HuH-7 (cell line): ENCODE results near the gene ENTPD2.
A peak's percentile ranks its signal among the peaks of the same experiment; 100 is the strongest.
"Not testable (repeated sequence)": the region's sequence is repeated elsewhere in the genome, so short reads cannot be mapped to it uniquely, and the experiment has no call there.

Experiments used
- DNase-seq: peaks from one replicate; pipeline ENCODE4 v3.0.0; 2011; ENCODE audit warnings: low spot score

ENTPD2 gene

DNA sequence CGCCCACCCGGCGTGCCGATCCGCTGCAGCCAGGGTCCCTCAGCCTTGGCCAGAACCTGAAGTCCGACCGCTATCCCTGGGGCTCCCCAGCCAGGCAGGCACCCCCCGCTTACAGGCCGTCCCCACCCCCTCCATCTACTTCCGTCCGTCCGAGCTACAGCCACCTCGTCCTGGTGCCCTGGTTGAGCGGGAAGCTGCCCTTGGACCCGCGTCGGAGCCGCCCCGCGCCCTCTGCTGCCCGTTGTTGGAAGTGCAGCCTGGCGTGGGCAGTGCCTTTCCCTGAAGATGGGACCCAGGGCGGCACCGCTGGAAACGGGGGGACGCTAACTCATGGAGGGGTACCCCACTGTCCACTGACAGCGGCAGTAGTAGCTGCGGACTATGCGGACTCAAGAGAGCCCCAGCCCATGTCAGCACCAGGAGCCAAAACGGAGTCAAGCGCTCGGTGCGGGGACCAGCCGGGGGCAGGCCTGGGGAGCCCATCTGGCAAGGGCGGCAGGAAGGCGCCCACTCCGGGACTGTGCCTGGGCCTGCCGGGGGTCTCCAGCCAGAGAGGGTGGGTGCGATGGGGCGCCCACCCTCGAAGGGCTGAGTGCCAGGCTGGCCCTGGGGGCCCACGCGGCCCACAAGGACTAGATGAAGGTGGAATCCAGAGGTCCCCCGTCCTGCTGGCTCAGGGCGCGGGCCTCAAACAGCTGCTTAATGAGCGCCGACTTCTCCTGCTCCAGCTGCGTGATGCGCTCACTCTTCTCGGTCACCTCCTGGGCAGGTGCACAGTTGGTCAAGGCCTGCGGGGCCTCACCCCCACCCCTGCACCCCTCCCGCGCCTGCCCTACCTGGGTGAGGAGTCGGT is 10.4 kb upstream of the ENTPD2 start:
- DNase-seq, result peak; percentile 84

DNA sequence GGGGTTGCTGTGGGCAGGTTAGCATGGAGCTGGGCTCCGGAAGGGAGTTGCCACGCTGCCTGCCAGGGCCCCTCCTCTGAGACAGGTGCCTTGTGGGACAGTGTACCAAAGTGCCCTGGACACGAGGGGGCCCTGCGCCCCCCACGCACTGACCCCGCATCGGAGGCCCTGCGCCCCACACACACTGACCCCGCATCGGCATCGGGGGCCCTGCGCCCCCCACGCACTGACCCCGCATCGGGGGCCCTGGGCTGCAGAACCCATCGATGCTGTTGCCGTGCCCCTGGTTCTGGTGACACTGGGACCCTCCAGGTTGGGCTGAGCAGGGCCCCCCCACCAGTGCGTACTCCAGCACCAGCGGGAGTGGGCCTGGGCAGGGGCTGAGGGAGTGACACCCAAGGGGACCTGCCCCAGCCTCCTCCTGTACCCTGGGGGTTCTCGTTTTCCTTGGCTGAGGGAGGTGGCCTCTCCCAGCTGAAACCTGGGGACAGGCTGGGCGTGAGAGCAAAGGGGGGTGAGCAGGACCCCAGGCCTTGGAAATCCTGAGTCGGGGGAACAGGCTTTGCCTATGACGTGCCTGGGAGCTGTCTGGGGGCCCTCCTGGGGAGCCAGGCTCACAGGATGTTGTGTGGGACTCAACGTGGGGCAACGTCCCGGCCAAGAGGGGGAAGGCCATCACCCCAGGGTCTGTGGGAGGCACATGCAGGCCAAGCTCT is 9.6 kb upstream of the ENTPD2 start:
- no peak for DNase-seq

- not testable (repeated sequence) for DNase-seq
Measured at GRCh38 chr9:137062798-137063197, 8.9 kb upstream of the ENTPD2 start.

GRCh38 chr9:137062384-137062783 is 8.5 kb upstream of the ENTPD2 start:
- no peak for DNase-seq

DNA sequence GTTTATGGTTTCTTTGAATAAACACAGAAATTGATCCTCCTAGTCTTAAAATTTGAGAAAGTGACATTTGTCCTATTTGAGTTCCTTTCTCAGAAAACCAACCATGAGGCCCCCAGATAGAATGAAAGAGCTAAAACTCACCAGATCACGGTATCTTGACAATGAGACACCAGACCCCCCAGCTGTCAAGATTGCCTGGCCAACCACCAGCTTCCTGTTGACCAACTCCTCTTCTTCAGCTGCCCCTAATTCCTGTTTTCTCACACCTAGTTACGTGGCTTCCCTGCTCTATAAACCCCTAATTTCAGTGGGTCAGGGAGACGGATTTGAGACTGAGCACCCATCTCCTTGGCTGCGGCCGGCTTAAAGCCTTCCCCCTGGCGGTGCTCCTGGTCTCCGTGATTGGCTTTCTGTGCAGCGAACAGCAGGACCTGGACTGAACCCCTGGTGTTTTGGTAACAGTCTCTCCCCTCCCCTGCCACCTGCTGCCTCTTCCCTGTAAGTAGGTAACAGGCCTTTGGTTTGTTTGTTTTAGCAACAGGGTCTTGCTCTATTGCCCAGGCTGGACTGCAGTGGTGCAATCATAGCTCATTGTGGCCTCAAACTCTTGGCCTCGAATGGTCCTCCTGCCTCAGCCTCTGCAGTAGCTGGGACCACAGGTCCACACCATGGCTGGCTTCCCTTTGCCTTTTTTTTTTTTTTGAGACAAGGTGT is 4.8 kb upstream of the ENTPD2 start:
- DNase-seq, result no peak

DNA sequence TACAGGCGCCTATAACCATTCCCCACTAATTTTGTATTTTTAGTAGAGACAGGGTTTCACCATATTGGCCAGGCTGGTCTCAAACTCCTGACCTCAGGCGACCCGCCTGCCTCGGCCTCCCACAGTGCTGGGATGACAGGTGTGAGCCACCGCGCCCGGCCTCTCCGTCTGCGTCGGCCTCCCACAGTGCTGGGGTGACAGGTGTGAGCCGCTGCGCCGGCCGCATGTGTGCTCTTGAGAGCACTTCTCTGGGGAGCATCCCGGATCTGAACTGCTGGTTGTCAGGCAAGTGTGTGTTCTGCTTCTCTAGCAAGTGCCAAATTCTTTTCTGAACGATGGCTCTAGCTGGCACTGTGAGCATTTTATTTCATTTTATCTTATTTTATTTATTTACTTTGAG is 3.7 kb upstream of the ENTPD2 start:
- DNase-seq, result no peak

DNA sequence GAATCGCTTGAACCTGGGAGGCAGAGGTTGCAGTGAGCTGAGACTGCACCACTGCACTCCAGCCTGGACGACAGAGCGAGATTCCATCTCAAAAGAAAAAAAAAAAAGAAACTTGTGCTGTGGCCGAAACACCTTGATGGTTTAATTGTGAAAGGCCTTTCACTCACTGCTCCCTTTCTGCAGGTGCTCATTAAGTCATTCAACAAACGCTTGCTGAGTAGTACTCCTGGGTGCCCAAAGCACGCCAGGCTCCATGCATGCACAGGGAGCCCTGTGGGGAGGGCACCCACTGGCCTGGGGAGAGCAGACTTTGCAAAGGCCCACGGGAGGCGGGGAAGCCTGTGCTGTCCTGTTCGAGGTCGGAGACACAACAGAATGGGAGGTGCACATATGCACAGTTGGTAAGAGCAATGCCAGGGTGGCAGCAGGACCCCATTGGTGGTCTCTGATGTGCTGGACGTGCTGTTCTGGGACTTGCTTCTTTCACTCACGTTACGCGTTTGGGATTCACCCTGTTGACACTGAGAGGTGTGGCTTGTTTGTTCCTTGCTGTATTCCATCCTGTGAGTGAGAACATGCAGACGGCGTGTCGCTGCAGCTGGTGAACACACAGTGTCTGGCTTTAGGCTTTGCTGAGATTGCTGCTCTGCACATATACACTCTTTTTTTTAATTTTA is 3.0 kb upstream of the ENTPD2 start:
- no peak for DNase-seq

GRCh38 chr9:137055385-137056364 is 1.8 kb upstream of the ENTPD2 start:
- peak; percentile 77 for DNase-seq

- no peak for DNase-seq
Measured at GRCh38 chr9:137054932-137055384, 1.1 kb upstream of the ENTPD2 start.

- DNase-seq, result no peak
Measured at GRCh38 chr9:137052998-137053943, 590 bp downstream of the ENTPD2 start.

GRCh38 chr9:137052293-137052692 is 1.6 kb downstream of the ENTPD2 start:
- no peak for DNase-seq

DNA sequence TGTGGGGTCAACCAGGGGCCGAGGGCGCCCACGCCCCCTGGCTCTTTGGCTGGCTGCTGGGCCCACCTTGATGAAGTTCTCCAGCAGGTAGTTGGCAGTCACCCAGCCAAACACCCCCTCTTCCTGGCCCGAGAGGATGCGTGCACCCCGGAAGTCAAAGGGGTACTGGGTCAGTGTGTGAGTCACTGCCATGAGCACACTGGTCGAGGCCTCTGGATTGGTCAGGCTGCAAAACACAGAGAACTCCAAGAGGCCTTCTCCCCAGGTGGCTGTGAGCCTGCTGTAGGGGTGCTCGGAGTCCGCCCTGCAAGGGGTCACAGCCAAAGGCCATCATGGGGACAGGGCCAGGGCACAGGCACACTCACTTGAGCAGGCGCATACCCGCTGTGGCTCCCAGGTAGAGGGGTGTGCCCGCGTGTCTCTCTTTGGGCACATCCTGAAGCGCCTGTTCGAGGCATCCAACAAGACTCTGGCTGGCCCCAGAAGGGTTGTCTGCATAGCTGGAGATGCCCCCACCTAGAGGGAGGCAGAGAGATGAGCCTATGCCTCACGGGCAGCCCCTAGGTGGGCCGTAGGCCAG is 2.6 kb downstream of the ENTPD2 start:
- no peak for DNase-seq

GRCh38 chr9:137050570-137050969 is 3.3 kb downstream of the ENTPD2 start:
- no peak for DNase-seq

- DNase-seq, result peak; percentile 90
Measured at GRCh38 chr9:137049544-137050449, 4.1 kb downstream of the ENTPD2 start.

- DNase-seq, result no peak
Measured at GRCh38 chr9:137048655-137049543, 5.0 kb downstream of the ENTPD2 start.

- peak; percentile 99 for DNase-seq
Measured at GRCh38 chr9:137046088-137046787, 7.6 kb downstream of the ENTPD2 start, which contains the start of gene NPDC1. Gene NPDC1, minus strand, starts transcription at chr9:137046177. Its CDS starts 188 bp downstream, at chr9:137045989.
